GM19397 (cell line): ENCODE data around the gene SLC22A2.

ENCODE experiments used
- ATAC-seq: cut with Tn5 transposase; IDR thresholded peaks from one replicate; pipeline ENCODE4 v1.9.1; 2021; ENCODE audit warnings: mild to moderate bottlenecking, moderate library complexity; ENCODE audit not compliant: unreplicated experiment

Gene SLC22A2

DNA sequence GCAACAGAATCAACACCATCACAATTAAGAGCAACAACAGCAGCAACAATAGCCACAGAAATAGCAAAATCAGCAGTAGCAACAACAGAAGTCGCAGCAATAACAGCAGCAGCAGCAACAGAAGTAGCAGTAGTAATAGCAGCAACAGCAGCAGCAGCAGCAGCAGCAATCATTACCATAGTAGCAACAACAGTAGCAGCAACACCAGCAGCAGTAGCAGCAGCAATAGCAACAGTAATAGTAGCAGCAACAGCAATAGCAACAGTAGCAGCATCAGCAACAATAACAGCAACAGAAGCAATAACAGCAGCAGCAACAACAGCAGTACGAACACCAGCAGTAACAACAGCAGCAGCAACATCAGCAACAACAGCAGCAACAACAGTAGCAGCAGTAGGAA lies 39.8 kb downstream of the SLC22A2 start:
- no peak for ATAC-seq

DNA sequence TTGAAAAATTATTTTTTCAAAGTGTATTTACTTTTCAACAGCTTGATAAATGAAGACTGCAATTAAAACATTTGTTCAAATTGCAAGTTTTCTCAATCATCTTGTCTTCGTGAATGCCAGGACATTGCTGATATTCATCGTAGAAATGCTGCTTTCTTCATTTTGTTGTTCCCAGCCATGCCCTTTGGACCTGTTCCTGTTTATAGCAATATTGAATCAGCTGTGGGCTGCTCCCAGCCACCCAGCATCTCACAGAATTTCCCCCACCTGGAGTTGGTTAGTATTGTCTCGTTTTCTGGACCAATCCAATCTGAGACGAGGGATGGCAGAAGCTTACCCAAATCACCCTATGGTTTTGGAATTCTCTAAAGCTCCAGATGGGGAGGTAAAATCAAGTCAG lies 40.8 kb downstream of the SLC22A2 start:
- ATAC-seq: no peak

DNA sequence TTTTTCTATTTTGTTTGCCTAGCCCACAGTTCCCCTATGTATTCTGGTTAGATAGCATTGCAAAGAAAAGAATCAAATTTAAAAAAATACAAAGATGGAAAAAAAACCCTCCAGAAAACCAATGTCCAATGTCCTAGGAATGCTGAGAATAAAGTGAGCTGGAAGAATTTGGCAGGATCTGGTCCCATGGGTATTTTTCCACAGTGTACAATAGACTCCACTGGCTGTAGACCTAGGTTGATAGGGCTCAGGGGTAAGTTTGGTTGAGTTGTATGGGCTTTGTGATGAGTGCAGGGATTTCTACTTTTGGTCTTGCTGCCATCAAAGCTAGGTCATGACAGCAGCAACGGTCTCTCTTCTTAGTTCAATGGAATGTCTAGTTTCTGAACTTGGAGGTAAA lies 41.5 kb downstream of the SLC22A2 start:
- no peak for ATAC-seq

DNA sequence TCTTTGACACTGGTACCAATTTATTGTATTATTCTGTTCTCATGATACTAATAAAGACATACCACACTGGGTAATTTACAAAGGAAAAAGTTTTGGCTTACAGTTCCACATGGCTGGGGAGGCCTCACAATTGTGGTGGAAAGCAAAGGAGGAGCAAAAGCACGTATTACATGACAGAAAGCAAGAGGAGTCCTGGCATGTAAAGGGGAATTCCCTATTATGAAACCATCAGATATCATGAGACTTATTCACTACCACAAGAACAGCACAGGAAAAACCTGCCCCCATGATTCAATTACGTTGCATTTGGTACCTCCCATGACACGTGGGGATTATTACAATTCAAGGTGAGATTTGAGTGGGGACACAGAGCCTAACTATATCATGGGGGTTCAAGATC lies 43.4 kb downstream of the SLC22A2 start:
- no peak for ATAC-seq

DNA sequence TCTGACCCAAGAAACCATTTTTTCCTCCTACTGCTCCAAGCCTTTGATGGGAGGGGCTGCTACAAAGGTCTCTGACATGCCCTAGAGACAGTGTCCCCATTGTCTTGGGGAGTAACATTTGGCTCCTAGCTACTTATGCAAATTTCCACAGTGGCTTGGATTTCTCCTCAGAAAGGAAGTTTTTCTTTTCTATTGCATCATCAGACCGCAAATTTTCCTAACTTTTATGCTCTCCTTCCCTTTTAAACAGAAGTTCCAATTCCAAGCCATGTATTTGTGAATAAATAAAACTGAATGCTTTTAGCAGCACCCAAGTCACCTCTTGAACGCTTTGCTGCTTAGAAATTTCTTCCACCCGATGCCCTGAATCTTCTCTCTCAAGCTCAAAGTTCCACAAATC lies 51.0 kb downstream of the SLC22A2 start:
- no peak for ATAC-seq

DNA sequence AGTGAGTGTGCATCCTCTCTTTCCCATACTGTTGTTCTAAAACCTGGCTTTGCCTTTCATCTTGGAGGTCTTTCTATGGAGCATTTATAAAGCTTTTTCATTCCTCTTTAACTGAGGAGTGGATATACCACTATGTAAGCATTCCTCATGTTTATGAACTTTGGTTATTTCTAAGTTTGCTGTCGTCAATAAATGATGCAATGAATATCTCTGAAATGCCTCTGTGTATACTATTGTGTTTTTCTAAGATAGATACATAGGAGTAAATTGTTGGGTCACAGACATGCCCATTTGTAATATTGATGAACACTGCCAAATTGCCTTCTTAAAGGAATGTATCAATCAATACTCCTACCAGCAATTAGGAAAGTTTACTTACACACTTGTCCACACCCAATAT lies 53.9 kb downstream of the SLC22A2 start:
- ATAC-seq: no peak

DNA sequence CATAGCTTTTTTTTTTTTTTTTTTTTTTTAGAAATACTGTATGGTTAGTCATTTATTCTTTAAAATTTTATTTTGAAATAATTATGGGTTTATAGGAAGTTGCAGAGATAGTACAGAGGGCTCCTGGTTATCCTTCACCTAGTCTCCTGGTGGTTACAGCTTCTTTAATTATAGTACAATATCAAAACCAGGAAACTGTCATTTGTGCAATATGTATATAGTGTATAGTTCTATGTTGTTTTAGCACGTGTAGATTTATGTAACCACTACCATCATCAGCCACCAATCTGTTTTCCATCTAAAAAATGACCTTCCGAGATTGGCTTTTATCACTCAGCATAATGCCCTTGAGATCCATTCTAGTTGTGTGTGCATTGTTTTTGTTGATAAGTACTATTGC lies 54.7 kb downstream of the SLC22A2 start:
- no peak for ATAC-seq

DNA sequence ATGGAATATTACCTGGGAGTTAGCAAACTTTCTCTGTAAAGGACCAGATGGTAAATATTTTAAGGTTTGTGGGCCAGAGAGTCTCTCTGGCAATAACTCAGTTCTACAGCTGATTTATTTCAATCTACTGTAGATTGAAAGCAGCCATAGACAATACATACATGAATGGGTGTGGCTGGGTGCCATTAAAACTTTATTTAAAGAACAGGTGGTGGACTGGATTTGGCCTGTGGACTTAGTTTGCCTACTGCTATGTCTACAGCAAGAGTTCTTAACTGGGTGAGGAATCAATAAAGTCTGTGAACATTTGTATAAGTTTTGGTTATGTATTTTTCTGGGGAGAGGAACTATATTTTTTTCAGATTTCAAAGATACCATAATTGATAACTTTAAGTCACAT lies 55.1 kb downstream of the SLC22A2 start:
- ATAC-seq: no peak

DNA sequence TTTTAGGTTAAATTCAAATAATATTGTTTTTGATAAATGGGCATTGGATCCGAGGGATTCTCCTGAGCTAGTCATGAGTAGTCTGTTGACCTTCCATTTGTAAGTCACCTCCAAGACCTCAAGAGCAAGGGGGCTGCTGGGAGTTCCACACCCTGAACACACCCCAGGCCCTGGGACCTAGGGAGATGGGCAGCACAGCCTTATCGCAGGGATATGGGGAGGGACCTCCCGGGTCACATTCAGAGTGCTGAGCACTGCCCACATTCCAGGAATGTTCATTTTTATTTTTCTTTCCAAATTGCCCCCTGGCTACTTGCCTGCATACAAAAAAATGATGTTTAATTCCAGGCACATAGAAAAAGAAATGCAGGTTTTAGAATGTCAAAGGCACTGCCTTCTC lies 55.5 kb downstream of the SLC22A2 start:
- no peak for ATAC-seq

DNA sequence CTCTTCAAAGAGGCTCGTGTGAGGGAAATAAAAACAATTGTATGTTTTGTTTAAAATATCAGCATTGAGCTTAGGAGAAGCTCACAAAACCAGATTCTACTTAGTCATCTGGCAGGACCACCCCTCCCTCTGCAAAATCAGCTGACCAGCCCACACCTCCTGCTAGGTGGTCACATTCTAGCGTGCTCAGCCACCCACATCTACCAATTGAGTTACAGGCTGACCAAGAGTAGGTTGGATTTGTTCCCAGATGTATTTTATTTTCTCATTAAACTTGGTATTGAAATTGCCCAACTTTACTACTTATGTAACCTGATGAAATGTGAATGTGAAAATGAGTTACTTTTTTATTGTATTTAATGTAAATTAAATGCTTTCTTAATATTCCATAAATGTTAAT lies 56.2 kb downstream of the SLC22A2 start:
- ATAC-seq: no peak

DNA sequence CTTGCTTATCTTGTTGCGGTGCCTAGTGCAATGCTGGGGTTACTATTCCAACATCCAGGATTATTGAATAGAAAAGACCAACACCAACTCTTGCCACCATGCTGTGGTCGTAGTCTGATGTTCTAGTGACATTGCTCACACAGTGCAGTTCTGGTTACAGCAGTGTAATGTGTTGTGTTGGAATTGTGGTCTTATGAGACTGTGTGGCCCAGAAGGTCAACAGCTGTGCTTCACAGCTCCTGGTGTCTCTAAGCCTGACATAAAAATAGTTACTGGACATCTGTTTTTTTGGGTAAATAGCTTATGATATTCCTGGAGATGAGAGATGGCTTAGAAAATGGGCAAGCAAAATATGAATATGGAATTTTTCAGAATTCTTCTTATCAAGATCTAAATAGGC lies 57.6 kb downstream of the SLC22A2 start:
- ATAC-seq: no peak

DNA sequence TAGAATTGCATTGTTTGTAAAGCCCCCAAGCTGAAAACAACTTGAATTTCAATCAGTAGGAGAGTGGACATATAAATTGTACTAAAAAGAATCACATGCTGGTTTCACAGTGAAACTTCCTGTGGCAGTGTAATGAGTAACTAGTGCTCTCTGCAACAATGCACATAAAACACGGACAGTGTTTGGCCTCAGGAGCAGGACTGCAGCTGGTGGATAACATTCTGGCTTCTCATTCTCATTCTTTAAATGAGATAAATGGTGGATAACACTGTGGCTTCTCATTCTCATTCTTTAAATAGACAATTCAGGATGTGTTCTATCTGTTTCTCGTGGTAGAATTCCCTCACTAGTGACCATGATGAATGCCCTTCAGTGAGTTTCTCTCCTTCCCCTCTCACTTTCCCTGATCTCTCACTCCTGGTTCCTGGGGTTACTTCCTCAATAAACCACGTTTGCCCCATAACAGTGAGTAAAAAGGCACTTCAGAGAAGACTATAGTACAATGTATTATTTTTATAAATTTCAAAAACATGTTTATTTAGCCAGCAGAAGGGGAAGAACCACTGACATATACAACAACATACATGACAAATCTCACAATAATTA lies 59.9 kb downstream of the SLC22A2 start:
- ATAC-seq: peak; percentile 95

DNA sequence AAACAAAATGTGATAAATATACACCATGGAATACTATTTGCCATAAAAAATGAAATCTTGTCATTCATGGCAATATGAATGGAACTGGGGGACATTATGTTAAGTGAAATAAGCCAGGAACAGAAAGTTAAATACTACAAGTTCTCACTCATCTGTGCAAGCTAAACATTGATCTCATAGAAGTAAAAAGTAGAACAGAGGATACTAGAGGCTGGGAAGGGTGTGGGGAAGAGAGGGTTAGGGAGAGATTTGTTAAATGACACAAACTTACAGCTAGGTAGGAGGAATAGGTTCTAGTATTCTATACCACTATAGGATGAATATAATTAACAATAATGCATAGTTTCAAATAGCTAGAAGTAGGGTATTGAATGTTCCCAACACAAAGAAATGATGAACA lies 61.0 kb downstream of the SLC22A2 start:
- ATAC-seq: no peak

DNA sequence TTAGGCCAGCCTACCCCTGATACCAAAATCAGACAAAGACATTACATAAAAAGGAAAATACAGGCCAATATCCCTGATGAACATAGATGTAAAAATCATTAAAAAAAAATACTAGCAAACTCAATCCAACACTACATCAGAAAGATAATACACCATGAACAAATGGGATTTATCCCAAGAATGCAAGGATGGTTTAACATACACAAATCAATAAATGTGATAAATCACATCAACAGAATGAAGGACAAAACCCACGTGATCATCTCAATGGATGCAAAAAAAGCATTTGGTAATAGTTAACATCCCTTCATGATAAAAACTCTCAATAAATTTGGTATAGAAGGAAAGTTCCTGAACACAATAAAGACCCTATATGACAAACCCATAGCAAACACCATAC lies 63.8 kb downstream of the SLC22A2 start:
- no peak for ATAC-seq

DNA sequence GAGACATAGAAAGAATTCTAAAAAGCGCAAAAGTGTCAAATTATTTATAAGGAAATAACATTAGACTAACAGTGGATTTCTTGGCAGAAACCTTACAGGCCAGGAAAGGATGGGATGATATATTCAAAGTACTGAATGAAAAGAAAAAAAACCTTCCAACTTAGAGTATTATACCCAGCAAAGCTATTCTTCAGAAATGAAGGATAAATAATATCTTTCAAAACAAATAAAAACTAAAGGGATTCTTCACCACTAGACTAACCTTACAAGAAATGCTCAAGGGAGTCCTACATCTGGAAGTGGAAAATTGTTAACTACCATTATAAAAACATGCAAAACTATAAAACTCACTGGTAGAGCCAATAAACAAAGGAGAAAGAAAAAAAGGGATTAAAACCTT lies 65.8 kb downstream of the SLC22A2 start:
- ATAC-seq: no peak

DNA sequence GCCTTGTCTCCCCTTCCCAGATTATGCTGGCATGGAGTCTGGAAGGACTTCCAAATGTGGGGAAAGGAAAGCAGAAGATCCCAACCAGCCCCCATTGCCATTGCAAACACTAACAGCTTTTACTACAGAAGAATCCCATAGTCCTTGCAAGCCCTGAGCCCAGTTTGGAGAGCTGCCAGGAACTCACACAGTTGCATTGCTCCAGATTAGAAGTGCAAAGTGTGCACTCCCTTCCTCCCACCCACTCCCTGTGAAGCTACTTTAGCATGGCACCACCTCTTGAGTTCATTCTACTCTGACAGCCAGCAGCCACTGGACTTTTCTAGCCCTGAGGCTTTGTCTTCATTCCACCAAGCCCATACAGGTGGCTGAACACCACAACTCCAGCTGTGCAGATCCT lies 67.6 kb downstream of the SLC22A2 start:
- ATAC-seq: no peak

DNA sequence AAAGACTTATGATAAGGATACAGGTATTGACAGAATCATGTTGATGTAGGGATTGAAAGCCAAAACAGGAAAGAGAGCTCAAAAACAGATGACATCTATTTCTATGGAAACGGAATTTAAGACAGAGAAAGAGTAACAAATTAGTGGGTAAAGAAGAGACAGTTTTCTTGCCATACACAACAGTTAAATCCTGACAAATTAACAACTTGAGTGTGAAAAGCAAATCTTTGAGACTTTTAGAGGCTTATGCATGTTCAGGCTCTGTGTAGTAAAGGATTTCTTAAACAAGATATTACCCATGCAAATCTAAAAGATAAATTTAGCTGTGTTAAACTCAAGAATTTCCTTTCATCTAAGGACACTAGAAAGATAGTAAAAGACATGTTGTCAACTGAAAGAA lies 68.5 kb downstream of the SLC22A2 start:
- ATAC-seq: no peak

DNA sequence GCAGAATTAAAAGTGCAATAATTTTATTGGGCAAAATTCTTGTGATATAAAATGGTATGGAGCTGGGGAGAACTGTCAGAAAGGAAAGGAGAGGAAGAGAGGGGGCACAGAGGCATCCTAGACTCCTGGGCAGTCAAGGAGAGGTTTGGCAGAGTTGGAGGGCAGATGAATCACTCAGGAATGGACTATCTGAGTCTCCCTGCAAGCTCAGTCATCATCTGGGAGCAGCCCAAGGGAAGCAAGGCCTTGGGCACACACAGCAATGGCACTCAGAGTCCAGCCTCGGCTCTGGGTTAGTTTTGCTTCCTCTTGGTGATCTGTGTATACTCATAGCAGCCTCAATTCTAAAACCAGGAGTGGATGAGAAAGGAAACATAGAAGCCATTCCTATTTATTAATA lies 69.8 kb downstream of the SLC22A2 start:
- no peak for ATAC-seq

DNA sequence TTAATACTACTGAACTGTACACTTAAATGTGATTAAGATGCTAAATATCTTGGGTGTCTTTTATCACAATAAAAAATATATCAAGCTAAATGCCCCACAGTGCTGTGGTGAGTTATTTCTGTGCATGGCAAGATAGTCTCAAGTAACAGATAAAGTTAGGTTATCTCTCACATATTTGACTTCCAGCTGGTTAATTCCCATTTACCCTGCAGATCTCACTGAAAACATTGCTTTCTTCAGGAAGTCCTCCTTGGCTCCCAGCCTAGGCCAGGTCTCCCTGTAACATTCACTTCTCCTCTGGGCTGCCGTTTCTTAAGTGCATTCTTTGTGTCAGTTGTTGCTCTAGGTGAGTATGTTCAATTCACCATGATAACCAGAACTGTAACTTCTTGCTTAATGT lies 77.9 kb downstream of the SLC22A2 start:
- no peak for ATAC-seq

DNA sequence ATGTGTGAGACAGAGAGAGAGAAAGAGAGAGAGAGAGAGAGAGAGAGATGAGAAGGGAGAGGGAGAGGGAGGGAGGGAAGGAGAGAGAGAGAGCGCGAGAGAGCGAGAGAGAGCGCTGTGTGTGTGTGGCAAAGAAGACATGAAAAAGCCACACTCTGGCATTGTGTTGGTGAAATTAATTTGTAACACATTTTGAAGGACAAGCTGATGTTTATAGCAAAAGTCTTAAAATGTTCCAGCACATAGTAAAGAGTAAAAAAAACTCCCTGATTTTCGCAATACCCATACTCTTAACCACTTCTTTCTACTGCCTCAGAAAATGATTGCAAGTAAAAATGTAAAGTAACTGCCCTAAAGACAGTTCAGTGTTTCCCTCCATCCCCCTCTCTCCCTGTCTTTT lies 80.3 kb downstream of the SLC22A2 start:
- no peak for ATAC-seq

DNA sequence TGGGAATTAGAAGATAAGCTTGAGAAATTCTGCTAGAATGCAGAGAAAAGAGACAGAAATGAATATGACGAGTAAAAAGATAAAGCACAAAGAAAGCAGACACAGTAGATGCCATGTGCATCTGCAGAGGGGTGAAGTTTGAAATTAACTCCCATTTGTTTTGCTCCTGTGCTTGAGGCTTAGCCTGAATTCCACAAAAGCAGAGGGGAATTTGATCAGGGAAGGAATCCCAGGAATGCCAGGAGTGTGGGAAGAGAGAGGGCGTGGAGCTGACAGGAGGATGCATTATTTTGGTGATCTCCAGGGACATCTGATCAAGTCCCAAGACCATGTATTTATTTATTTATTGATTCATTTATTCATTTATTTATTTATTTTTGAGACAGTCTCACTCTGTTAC lies 81.4 kb downstream of the SLC22A2 start:
- no peak for ATAC-seq

DNA sequence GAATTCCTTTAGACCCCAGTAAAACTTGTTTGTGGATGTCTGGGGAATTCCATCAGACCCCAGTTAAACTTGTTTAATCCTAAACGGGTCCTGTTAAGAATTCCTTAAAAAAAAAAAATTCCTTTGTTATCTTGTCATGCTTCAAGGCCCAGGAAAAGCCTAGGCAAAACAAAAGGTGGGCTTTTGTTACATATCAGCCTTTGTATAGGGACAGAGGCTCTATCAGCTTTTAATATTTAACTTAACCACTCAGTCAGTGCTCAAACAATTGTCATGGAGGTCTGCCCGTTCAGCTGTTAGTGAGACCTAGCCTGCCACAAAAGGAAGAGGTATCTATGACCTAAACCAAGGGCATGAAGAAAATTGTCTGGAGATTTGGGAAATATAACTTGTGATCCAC lies 83.9 kb downstream of the SLC22A2 start:
- no peak for ATAC-seq

DNA sequence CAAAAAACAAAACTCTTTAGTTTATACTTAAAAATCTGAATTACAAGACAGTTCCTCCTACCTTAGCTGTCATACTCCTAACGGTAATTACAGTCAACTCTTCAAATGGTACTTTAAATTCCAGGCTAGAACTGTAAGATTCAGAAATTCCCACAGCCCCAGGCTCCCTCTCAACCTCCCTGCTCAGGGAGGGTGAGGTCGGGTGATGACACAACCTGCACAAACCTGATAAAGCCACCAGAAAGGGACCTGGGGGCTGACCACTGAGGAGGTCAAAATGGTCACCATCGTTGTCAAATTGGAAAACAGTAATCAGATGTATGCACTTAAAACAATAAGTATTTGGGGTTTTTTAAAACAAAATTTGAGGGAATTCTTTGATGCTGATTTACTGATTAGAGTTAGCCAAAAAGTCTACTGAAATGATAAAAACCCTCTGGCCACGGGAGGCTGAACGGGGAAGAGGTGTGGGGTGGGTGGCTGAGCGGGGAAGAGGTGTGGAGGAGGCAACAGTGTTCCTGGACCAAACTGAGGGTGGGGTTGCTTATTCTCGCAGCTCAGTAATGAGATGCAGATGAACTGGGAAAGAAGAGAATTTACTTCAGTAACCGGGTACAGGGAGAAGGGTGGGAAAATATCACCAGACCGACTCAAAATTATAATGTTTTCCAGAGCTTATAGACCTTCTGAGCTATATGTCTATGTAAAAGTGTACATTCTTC lies 84.7 kb downstream of the SLC22A2 start:
- ATAC-seq: no peak
